ENCODE results near the gene MIA. TPM values are rescaled to one million over a fixed set of nuclear protein-coding genes. Genes with fewer than 3 reads are reported as not detected.
"Not testable (repeated sequence)": the region's sequence is repeated elsewhere in the genome, so short reads cannot be mapped to it uniquely, and the experiment has no call there.

MIA gene
- total RNA-seq, 1 donor from 2014 or later: 0.57 TPM

GRCh38 chr19:40801426-40802299 is 26.3 kb downstream of the MIA start:
- intact Hi-C loops (cut with micrococcal nuclease): no loop called here

GRCh38 chr19:40802300-40803169 is 27.2 kb downstream of the MIA start:
- intact Hi-C loops (cut with micrococcal nuclease): no loop called here

- intact Hi-C loops (cut with micrococcal nuclease): no loop called here
These were observed 28.0 kb downstream of the MIA start for GRCh38 chr19:40803170-40803856.

- intact Hi-C loops (cut with micrococcal nuclease): no loop called here
These were observed 28.8 kb downstream of the MIA start for GRCh38 chr19:40803857-40804782.

GRCh38 chr19:40804783-40805242 is 29.5 kb downstream of the MIA start:
- intact Hi-C loops (cut with micrococcal nuclease): no loop called here

- intact Hi-C loops (cut with micrococcal nuclease): no loop called here
These were observed 30.0 kb downstream of the MIA start for GRCh38 chr19:40805258-40805868.

GRCh38 chr19:40806423-40807146 is 31.3 kb downstream of the MIA start:
- intact Hi-C loops (cut with micrococcal nuclease): loop anchor here (1.0 to 2.0 kb wide), 3 partner anchors 56 to 457 kb away; partner anchors contain the start of genes ACTMAP and SNRPA

GRCh38 chr19:40807147-40808020 is 32.1 kb downstream of the MIA start:
- intact Hi-C loops (cut with micrococcal nuclease): loop anchor here (2.0 kb wide), 2 partner anchors 57 to 145 kb away; partner anchors contain the start of genes ACTMAP and SNRPA

- intact Hi-C loops (cut with micrococcal nuclease): no loop called here
These were observed 32.7 kb downstream of the MIA start for GRCh38 chr19:40808021-40808325.

- intact Hi-C loops (cut with micrococcal nuclease): no loop called here
These were observed 33.2 kb downstream of the MIA start for GRCh38 chr19:40808497-40808896.

- intact Hi-C loops (cut with micrococcal nuclease): no loop called here
These were observed 34.2 kb downstream of the MIA start for GRCh38 chr19:40809358-40810086.

- intact Hi-C loops (cut with micrococcal nuclease): no loop called here
These were observed 34.8 kb downstream of the MIA start for GRCh38 chr19:40810160-40810559.

- intact Hi-C loops (cut with micrococcal nuclease): not testable (repeated sequence)
These were observed 35.5 kb downstream of the MIA start for GRCh38 chr19:40810649-40811408.

GRCh38 chr19:40811478-40812341 is 36.4 kb downstream of the MIA start:
- intact Hi-C loops (cut with micrococcal nuclease): no loop called here

- intact Hi-C loops (cut with micrococcal nuclease): not testable (repeated sequence)
These were observed 37.2 kb downstream of the MIA start for GRCh38 chr19:40812571-40812970.

- intact Hi-C loops (cut with micrococcal nuclease): no loop called here
These were observed 37.9 kb downstream of the MIA start for GRCh38 chr19:40813182-40813581.

All from T-helper 2 cell treated with Interferon-gamma antibody and Interleukin-4, amounts not matched to agents 100 ng/mL and 5 ng/mL, for 36 hours (primary cell).